Adrenal gland (tissue), 12 donors: ENCODE data around the gene AGAP1. TPM values are rescaled to one million over a fixed set of nuclear protein-coding genes. Genes with fewer than 3 reads are reported as not detected.

Source experiments
- DNase-seq, 7 donors: peaks; one replicate each; pipeline ENCODE4 v3.0.0-alpha.2; 2019 to 2020
- H3K27ac ChIP-seq, 5 donors: fragments of 200-600 bp; sonication (generic) in 4 of 5; 1 replicate in 3 of 5; 2 replicates in 2 of 5; pipeline versions ENCODE4 v1.5.1 to v1.8.0; 2016 to 2020; ENCODE audit warnings: mild to moderate bottlenecking in 1 of 5
- H3K27me3 ChIP-seq: fragments of 200-600 bp; 2 replicates; pipeline ENCODE4 v1.8.0; 2021
- H3K36me3 ChIP-seq, 2 donors: fragments of 200-600 bp; replicated peaks in 1 of 2; 1 replicate in 1 of 2; 2 replicates in 1 of 2; pipeline versions ENCODE4 v1.5.1 to v1.8.0; 2018 to 2022
- H3K4me1 ChIP-seq, 2 donors: fragments of 200-600 bp; replicated peaks in 1 of 2; 1 replicate in 1 of 2; 2 replicates in 1 of 2; pipeline versions ENCODE4 v1.5.1 to v1.8.0; 2018 to 2021
- H3K4me3 ChIP-seq, 4 donors: fragments of 200-600 bp; sonication (generic) in 3 of 4; one replicate each; pipeline ENCODE4 v1.5.1; 2016 to 2018
- H3K9me3 ChIP-seq, 3 donors: fragments of 200-600 bp; sonication (generic) in 1 of 3; replicated peaks in 1 of 3; 1 replicate in 2 of 3; 2 replicates in 1 of 3; pipeline versions ENCODE4 v1.5.1 to v1.8.0; 2016 to 2021
- POLR2A ChIP-seq, 2 donors: fragments of 450-650 bp; IDR thresholded peaks; one replicate each; pipeline ENCODE4 v1.6.1; 2017; ENCODE audit warnings: antibody characterized with exemption in 2 of 2, mild to moderate bottlenecking in 2 of 2, moderate library complexity in 1 of 2
- WGBS, 4 donors: extraction: QIAGEN DNeasy Blood & Tissue Kit in 2 of 4; methylation state at CpG; one replicate each; pipeline versions ENCODE4 v1.1.5 to v1.1.7; 2013 to 2017; 5-methylcytosine and 5-hydroxymethylcytosine counted together
- intact Hi-C, 2 donors: fragments of 100-400 bp; cut with DNase I; formaldehyde crosslinking; loops; one replicate each; pipeline versions ENCODE4 v1.14.1 to v1.15.0; 2022 to 2023
- polyA plus RNA-seq, 3 donors: library from polyadenylated mRNA; stranded (reverse); fragments of 200-250 nt in 2 of 3; fragments of 350-450 nt in 1 of 3; fragmentation: Illumina TruSeq in 1 of 3; extraction: RNeasy Lipid Tissue Mini Kit (QIAGEN cat#74804) in 1 of 3; gene quantifications; one replicate each; pipeline ENCODE4 v1.2.3, GENCODE V29; 2013 to 2014
- total RNA-seq, 9 donors: library from RNA; depleted of rRNA in 4 of 9; stranded (reverse); fragments of >200 nt in 4 of 9; fragments of 120-200 nt in 1 of 9; fragmentation: NEBNext Ultra II Directional in 1 of 9; extraction: Animal tissue kit (Norgen Biotek cat#: 25700) in 1 of 9; gene quantifications; one replicate each; pipeline versions ENCODE4 v1.1.0 to v1.2.4, GENCODE V29; 2013 to 2023
- TF ChIP-seq, protein P1 (sequence below), 6 experiments: fragments of 450-650 bp in 4 of 6; fragments of 200-600 bp in 2 of 6; sonication (generic) in 1 of 6; IDR thresholded peaks; 1 replicate in 5 of 6; 2 replicates in 1 of 6; pipeline versions ENCODE4 v1.5.1 to v1.8.0; 2016 to 2021; ENCODE audit warnings: antibody characterized with exemption in 6 of 6, mild to moderate bottlenecking in 2 of 6, moderate library complexity in 1 of 6
- donor health status: healthy with polysubstance abuse.
- donor health status: Bipolar disorder and iron deficiency.
- donor health status: DM: yes; HTN: yes; CAD: no.
- donor health status: DM: no; HTN: no; CAD: no.
- donor health status: DM: no; HTN: no; CAD: no.
- donor health status: DM: yes; HTN: yes; CAD: no.

The AGAP1 gene
- total and polyA plus RNA-seq, 12 donors = 5.3 to 29.6 (median 17.7) TPM

DNA sequence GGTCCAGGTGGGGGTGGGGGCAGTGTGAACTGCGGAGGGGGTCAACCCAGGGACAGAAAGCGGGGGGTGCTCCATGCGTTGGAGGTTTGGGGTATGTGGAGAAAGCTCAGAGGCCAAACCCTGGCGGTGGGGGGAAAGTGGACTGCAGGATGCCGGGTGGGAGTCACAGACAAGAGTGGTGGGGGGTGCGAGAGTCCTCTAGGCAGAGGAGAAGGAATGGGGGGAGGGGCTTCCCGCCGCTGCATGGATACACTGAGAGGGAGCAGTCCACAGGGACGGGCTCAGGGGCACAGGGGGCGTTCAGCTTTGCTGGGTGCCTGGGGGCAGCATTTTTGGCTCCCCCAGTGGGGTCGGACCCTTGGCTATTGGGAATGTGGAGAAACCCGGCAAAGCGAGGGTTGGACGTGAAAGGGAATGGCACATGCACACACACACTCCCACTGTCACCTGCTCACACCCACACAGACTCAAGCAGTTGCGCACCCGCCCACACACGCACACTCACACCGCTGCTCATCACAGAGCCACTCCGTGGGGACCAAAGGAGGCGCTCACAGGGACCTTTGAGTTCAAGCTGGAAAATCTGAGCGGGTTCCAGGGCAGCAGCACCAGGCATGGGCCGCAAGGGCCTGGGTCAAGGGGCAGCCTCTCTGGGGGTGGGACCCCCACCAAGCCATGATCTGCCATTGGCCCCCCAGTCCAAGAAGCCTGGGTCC is 666.7 kb downstream of the AGAP1 start:
- Histone ChIP-seq H3K9me3 (no peaks in the 10 kb centered on the region), H3K27ac (no peak overlapping the region), H3K4me3 (no peak overlapping the region), H3K27me3 (peaks cover 64% of the 10 kb centered on the region), H3K4me1 (peaks cover 0 to 15% of the 10 kb centered on the region in 2 donors), H3K36me3 (no peaks in the 10 kb centered on the region)
- 32 to 45% (median 42%) methylated on average over 16 to 22 of the region's 22 CpGs for WGBS, 4 donors
- intact Hi-C loops = no loop called here
- DNase-seq = no peak
- TF ChIP-seq, protein P1, sequence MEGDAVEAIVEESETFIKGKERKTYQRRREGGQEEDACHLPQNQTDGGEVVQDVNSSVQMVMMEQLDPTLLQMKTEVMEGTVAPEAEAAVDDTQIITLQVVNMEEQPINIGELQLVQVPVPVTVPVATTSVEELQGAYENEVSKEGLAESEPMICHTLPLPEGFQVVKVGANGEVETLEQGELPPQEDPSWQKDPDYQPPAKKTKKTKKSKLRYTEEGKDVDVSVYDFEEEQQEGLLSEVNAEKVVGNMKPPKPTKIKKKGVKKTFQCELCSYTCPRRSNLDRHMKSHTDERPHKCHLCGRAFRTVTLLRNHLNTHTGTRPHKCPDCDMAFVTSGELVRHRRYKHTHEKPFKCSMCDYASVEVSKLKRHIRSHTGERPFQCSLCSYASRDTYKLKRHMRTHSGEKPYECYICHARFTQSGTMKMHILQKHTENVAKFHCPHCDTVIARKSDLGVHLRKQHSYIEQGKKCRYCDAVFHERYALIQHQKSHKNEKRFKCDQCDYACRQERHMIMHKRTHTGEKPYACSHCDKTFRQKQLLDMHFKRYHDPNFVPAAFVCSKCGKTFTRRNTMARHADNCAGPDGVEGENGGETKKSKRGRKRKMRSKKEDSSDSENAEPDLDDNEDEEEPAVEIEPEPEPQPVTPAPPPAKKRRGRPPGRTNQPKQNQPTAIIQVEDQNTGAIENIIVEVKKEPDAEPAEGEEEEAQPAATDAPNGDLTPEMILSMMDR (IDR thresholded peaks at IDR 0.05) = no peak
- TF ChIP-seq POLR2A (IDR thresholded peaks at IDR 0.05) = no peak

DNA sequence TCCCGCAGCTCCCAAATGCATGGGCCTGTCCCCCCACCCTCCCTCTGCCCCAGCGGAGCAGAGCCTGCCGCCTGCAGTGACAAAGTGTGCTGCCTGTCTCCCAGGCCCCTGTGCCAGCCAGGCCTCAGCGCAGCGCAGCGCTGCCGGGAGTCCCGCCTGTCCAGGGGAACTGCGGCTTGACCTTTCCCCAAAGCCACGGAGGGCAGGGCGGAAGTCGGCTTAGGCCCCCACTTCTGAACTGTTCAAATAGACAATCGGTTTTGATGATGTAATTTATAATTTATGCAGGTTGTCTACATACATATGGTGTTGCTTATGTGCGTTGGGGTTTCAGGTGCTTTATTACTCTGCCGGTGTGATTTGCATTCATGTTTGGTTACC is 667.2 kb downstream of the AGAP1 start:
- H3K9me3 ChIP-seq = no peaks in the 10 kb centered on the region
- intact Hi-C loops = no loop called here
- peaks cover 69% of the 10 kb centered on the region for H3K27me3 ChIP-seq
- H3K4me3 ChIP-seq = no peak overlapping the region
- H3K36me3 ChIP-seq = no peaks in the 10 kb centered on the region
- H3K4me1 ChIP-seq = peaks cover 0 to 18% of the 10 kb centered on the region in 2 donors
- TF ChIP-seq POLR2A (IDR thresholded peaks at IDR 0.05) = no peak
- TF ChIP-seq, protein P1 (IDR thresholded peaks at IDR 0.05) = no peak
- H3K27ac ChIP-seq = no peak overlapping the region
- 57 to 69% (median 64%) methylated on average over 11 to 15 of the region's 15 CpGs for WGBS, 4 donors
- DNase-seq = no peak

DNA sequence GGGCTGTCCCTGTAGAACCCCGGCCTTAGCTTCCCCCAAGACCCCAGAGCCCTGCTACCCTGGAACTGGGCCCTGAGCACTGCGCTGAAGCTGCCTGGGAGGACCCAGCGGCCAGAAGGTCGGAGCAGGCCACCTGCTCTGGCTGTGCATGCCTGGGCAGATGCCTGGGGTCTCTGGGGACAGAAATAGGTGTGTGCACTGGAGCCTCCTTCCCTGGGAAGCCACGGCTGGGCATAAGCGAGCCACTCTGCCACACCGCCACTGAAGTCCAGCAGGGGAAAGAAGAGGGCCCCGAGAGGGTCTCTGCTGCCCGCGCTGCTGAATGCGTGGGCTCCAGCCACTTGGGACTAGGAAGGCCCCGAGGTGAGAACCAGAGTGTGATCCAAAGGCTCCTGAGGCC is 667.7 kb downstream of the AGAP1 start:
- H3K27me3 ChIP-seq = peaks cover 74% of the 10 kb centered on the region

DNA sequence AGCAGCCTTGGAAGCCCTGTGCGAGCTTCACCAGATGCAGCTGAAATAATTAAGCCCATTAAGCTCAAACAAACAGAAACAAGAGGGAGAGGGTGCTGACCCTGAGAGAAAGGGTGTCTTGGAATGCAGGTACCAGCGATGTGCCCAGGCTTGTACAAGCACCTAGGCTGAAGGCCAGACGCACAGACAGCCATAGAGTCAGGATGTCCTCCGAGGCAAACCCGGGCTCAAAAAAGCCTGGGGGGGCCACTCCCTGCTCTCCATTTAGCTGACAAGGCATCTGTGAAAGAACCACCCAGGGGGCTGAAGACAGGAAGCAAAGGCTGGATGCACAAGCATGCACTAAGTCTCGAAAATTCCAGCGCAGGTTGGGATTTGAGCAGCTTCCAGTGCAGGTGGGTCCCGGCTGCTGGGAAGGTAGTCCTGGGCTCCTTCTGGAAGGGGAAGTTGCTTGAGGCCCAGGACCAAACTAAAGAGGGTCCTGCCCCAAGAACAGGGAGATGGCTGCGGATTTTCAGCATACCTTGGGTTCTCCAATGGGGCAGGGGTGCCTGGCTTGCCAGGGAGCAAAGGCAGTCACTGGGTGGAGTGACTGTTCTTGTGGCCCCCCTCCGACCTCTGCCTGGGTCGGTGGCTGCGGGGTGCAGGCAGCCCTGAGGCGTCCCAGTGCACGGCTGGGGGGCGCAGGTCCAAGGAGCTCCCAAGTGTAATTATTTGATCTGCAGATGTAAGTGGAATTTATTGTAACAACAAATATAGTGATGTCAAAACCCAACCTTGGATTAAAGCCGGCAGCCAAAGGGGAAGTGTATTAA is 668.4 kb downstream of the AGAP1 start:
- H3K36me3 ChIP-seq = no peaks in the 10 kb centered on the region
- WGBS, 4 donors = 47 to 63% (median 60%) methylated on average over 12 to 16 of the region's 16 CpGs
- no peak for DNase-seq
- no peaks in the 10 kb centered on the region for H3K9me3 ChIP-seq
- H3K27me3 ChIP-seq = peaks cover 81% of the 10 kb centered on the region
- peaks cover 4 to 29% of the 10 kb centered on the region in 2 donors for H3K4me1 ChIP-seq
- no peak overlapping the region for H3K27ac ChIP-seq
- no peak overlapping the region for H3K4me3 ChIP-seq
- intact Hi-C loops = no loop called here
- TF ChIP-seq, protein P1 (IDR thresholded peaks at IDR 0.05) = no peak
- TF ChIP-seq POLR2A (IDR thresholded peaks at IDR 0.05) = no peak

More for the DNA sequence above, 667.7 kb downstream of the AGAP1 start:
- H3K9me3 ChIP-seq = no peaks in the 10 kb centered on the region
- 81 to 84% (median 83%) methylated on average over 10 to 12 of the region's 12 CpGs for WGBS, 4 donors
- TF ChIP-seq, protein P1 (IDR thresholded peaks at IDR 0.05) = no peak
- no peaks in the 10 kb centered on the region for H3K36me3 ChIP-seq
- H3K4me3 ChIP-seq = no peak overlapping the region
- no peak overlapping the region for H3K27ac ChIP-seq
- peaks cover 0 to 22% of the 10 kb centered on the region in 2 donors for H3K4me1 ChIP-seq
- intact Hi-C loops = no loop called here
- no peak for DNase-seq
